GM19035 (cell line): ENCODE data around the gene UTS2R.

Experiments
- ATAC-seq: cut with Tn5 transposase; IDR thresholded peaks from one replicate; pipeline ENCODE4 v1.9.1; 2021; ENCODE audit not compliant: unreplicated experiment

Gene UTS2R

GRCh38 chr17:82371333-82372248 lies at the start of gene UTS2R:
TSS of gene UTS2R (plus strand) at chr17:82371765. CDS start at chr17:82374325, 2,560 bp downstream.
- ATAC-seq = no peak

- no peak for ATAC-seq
Measured at GRCh38 chr17:82321947-82322466, 49.6 kb upstream of the UTS2R start.

- no peak for ATAC-seq
Measured at GRCh38 chr17:82322526-82323453, 48.8 kb upstream of the UTS2R start.

- no peak for ATAC-seq
Measured at GRCh38 chr17:82323514-82324234, 47.9 kb upstream of the UTS2R start.

GRCh38 chr17:82324566-82325285 lies 46.8 kb upstream of the UTS2R start:
- no peak for ATAC-seq

GRCh38 chr17:82325286-82326180 lies 46.0 kb upstream of the UTS2R start:
- no peak for ATAC-seq

- no peak for ATAC-seq
Measured at GRCh38 chr17:82327289-82327688, 44.3 kb upstream of the UTS2R start.

- ATAC-seq = no peak
Measured at GRCh38 chr17:82327757-82328140, 43.8 kb upstream of the UTS2R start.

- ATAC-seq = no peak
Measured at GRCh38 chr17:82328141-82328993, 43.2 kb upstream of the UTS2R start.

GRCh38 chr17:82328994-82329507 lies 42.5 kb upstream of the UTS2R start:
- ATAC-seq = no peak

GRCh38 chr17:82329683-82330321 lies 41.8 kb upstream of the UTS2R start:
- ATAC-seq = no peak

GRCh38 chr17:82330322-82331239 lies 41.0 kb upstream of the UTS2R start:
- ATAC-seq = no peak

- ATAC-seq = no peak
Measured at GRCh38 chr17:82331345-82331939, 40.1 kb upstream of the UTS2R start.

- no peak for ATAC-seq
Measured at GRCh38 chr17:82332669-82333278, 38.8 kb upstream of the UTS2R start.

GRCh38 chr17:82333279-82334171 lies 38.0 kb upstream of the UTS2R start, which contains the start of gene SECTM1:
TSS of gene SECTM1 (minus strand) at chr17:82333766. CDS start at chr17:82327240, 6,526 bp downstream.
- ATAC-seq = no peak
